Prostate gland (tissue), 2 donors: Measurements from ENCODE around the gene COL24A1.

Source experiments
- POLR2A ChIP-seq: fragments of 450-650 bp; IDR thresholded peaks from one replicate; pipeline ENCODE4 v1.6.1; 2016; ENCODE audit warnings: antibody characterized with exemption, mild to moderate bottlenecking
- POLR2AphosphoS5 ChIP-seq: sonication (generic); formaldehyde crosslinking; IDR thresholded peaks from one replicate; pipeline ENCODE4 v1.6.1; 2017; ENCODE audit warnings: antibody characterized with exemption
- TF ChIP-seq, protein P1 (sequence below), 4 experiments: fragments of 200-600 bp in 2 of 4; fragments of 450-650 bp in 2 of 4; sonication (generic) in 2 of 4; IDR thresholded peaks; 1 replicate in 3 of 4; 2 replicates in 1 of 4; pipeline ENCODE4 v1.5.1; 2016 to 2019; ENCODE audit warnings: antibody characterized with exemption in 4 of 4, mild to moderate bottlenecking in 2 of 4, moderate library complexity in 2 of 4

DNA sequence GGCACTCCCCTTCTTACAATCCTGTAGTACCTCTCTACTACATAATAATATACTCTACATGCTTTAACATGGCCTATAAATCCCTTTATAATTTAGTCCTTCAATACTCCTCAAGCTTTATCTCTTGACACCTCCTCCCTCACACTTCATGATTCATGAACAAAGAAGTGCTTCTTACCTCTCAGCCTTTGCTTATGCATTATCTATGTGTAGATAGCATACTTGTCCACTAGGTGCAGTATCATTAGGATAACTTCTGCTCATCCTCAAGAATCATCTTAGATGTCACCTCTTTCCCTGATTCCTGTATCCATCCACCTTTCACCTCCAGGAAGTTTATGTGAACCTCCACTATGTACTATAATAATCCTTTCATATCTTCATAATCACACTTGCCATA, 74.4 kb downstream of the COL24A1 start:
- TF ChIP-seq, protein P1, sequence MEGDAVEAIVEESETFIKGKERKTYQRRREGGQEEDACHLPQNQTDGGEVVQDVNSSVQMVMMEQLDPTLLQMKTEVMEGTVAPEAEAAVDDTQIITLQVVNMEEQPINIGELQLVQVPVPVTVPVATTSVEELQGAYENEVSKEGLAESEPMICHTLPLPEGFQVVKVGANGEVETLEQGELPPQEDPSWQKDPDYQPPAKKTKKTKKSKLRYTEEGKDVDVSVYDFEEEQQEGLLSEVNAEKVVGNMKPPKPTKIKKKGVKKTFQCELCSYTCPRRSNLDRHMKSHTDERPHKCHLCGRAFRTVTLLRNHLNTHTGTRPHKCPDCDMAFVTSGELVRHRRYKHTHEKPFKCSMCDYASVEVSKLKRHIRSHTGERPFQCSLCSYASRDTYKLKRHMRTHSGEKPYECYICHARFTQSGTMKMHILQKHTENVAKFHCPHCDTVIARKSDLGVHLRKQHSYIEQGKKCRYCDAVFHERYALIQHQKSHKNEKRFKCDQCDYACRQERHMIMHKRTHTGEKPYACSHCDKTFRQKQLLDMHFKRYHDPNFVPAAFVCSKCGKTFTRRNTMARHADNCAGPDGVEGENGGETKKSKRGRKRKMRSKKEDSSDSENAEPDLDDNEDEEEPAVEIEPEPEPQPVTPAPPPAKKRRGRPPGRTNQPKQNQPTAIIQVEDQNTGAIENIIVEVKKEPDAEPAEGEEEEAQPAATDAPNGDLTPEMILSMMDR (IDR thresholded peaks at IDR 0.05) = no peak
- TF ChIP-seq POLR2A = no peak
- TF ChIP-seq POLR2AphosphoS5 = no peak
